ENCODE results near the gene SCYGR1.

- TF ChIP-seq, protein P1, sequence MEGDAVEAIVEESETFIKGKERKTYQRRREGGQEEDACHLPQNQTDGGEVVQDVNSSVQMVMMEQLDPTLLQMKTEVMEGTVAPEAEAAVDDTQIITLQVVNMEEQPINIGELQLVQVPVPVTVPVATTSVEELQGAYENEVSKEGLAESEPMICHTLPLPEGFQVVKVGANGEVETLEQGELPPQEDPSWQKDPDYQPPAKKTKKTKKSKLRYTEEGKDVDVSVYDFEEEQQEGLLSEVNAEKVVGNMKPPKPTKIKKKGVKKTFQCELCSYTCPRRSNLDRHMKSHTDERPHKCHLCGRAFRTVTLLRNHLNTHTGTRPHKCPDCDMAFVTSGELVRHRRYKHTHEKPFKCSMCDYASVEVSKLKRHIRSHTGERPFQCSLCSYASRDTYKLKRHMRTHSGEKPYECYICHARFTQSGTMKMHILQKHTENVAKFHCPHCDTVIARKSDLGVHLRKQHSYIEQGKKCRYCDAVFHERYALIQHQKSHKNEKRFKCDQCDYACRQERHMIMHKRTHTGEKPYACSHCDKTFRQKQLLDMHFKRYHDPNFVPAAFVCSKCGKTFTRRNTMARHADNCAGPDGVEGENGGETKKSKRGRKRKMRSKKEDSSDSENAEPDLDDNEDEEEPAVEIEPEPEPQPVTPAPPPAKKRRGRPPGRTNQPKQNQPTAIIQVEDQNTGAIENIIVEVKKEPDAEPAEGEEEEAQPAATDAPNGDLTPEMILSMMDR (conservative IDR thresholded peaks at IDR 0.05; ENCODE audit: low read depth, low read length): no peak
- no peak for TF ChIP-seq EZH2 (IDR thresholded peaks at IDR 0.05; ENCODE audit: borderline replicate concordance, low read depth, low read length, poor library complexity, severe bottlenecking)
Measured at GRCh38 chr2:227366769-227367426, 20.9 kb downstream of the SCYGR1 start.

Data from A673 (cell line).